GM19193 (cell line): ENCODE data around the gene SGSH.

ENCODE experiments used
- POLR2A ChIP-seq: IDR thresholded peaks from 4 replicates; pipeline ENCODE4 v1.6.1; 2011; ENCODE audit not compliant: insufficient read depth, insufficient read length; ENCODE audit errors: extremely low read depth

Gene SGSH

GRCh38 chr17:80169784-80170500, 50.2 kb downstream of the SGSH start, which contains the start of gene CARD14:
TSS of gene CARD14 (plus strand) at chr17:80170030. CDS start at chr17:80181439, 11,409 bp downstream.
- no peak for TF ChIP-seq POLR2A

GRCh38 chr17:80169107-80169506, 51.0 kb downstream of the SGSH start:
- TF ChIP-seq POLR2A: no peak

GRCh38 chr17:80168371-80168770, 51.8 kb downstream of the SGSH start:
- TF ChIP-seq POLR2A: no peak

- no peak for TF ChIP-seq POLR2A
Measured at GRCh38 chr17:80166446-80166845, 53.7 kb downstream of the SGSH start.

- no peak for TF ChIP-seq POLR2A
Measured at GRCh38 chr17:80164185-80164584, 55.9 kb downstream of the SGSH start.

- no peak for TF ChIP-seq POLR2A
Measured at GRCh38 chr17:80163336-80163735, 56.8 kb downstream of the SGSH start.

- no peak for TF ChIP-seq POLR2A
Measured at GRCh38 chr17:80160536-80160935, 59.6 kb downstream of the SGSH start.
